Pancreas (tissue), 10 donors: ENCODE results near the gene DCDC1. TPM values are rescaled to one million over a fixed set of nuclear protein-coding genes. Genes with fewer than 3 reads are reported as not detected.
A peak's percentile ranks its signal among the peaks of the same experiment; 100 is the strongest.

Experiments
- ATAC-seq, 4 donors: fragments of 200-7000 bp; cut with Tn5 transposase; one replicate each; pipeline versions ENCODE4 v1.8.0 to v1.9.1; 2020; ENCODE audit warnings: mild to moderate bottlenecking in 4 of 4, moderate library complexity in 4 of 4
- DNase-seq, 6 donors: peaks; one replicate each; pipeline ENCODE4 v3.0.0-alpha.2; 2020
- FAIRE-seq: peaks from 2 replicates; lab custom pipeline; 2012; peaks lifted over from hg19 to GRCh38; lab: Jason Lieb, UNC
- H3K27ac ChIP-seq, 4 donors: fragments of 200-600 bp; sonication (generic); 1 replicate in 3 of 4; 2 replicates in 1 of 4; pipeline versions ENCODE4 v1.5.0 to v1.8.0; 2020
- H3K27me3 ChIP-seq, 4 donors: fragments of 200-600 bp; one replicate each; pipeline ENCODE4 v1.8.0; 2021
- H3K36me3 ChIP-seq, 3 donors: fragments of 200-600 bp; sonication (generic) in 1 of 3; one replicate each; pipeline versions ENCODE4 v1.5.0 to v1.8.0; 2020 to 2021
- H3K4me1 ChIP-seq, 3 donors: fragments of 200-600 bp; one replicate each; pipeline ENCODE4 v1.8.0; 2021
- H3K4me3 ChIP-seq, 4 donors: fragments of 200-600 bp; sonication (generic) in 2 of 4; one replicate each; pipeline versions ENCODE4 v1.5.0 to v1.8.0; 2020 to 2021
- H3K9me3 ChIP-seq, 4 donors: fragments of 200-600 bp; one replicate each; pipeline ENCODE4 v1.8.0; 2021
- WGBS, 2 donors: extraction: QIAGEN DNeasy Blood & Tissue Kit; methylation state at CpG; one replicate each; pipeline ENCODE4 v1.1.7; 2013; 5-methylcytosine and 5-hydroxymethylcytosine counted together
- intact Hi-C, 3 donors: fragments of 100-400 bp; cut with DNase I; formaldehyde crosslinking; loops; one replicate each; pipeline versions ENCODE4 v1.11.1 to v1.14.2; 2022
- polyA plus RNA-seq, 2 donors: library from polyadenylated mRNA; stranded (reverse); fragments of 200-250 nt; gene quantifications; one replicate each; pipeline ENCODE4 v1.2.3, GENCODE V29; 2013
- total RNA-seq, 6 donors: library from RNA; stranded (reverse); fragmentation: NEBNext Ultra II Directional in 4 of 6; extraction: Animal tissue kit (Norgen Biotek cat#: 25700) in 4 of 6; gene quantifications; one replicate each; pipeline versions ENCODE4 v1.2.1 to v1.2.4, GENCODE V29; 2021 to 2023
- TF ChIP-seq, protein P1 (sequence below), 4 donors: fragments of 200-600 bp; sonication (generic) in 3 of 4; IDR thresholded peaks; one replicate each; pipeline versions ENCODE4 v1.5.0 to v1.8.0; 2021; ENCODE audit warnings: antibody characterized with exemption in 4 of 4
- donor health status: healthy with polysubstance abuse.
- donor health status: DM: no; HTN: no; CAD: no; lungs with moderate emphysema.
- donor health status: DM: no; HTN: no; CAD: no.
- donor health status: control.
- donor health status: control.
- donor health status: Bipolar disorder and iron deficiency.
- donor health status: DM: yes; HTN: yes; CAD: no.
- donor health status: DM: no; HTN: no; CAD: no.
- donor health status: DM: no; HTN: no; CAD: no.
- donor health status: DM: yes; HTN: yes; CAD: no.

The DCDC1 gene
- total and polyA plus RNA-seq, 8 donors, result 0.40 to 1.2 (median 0.68) TPM

DNA sequence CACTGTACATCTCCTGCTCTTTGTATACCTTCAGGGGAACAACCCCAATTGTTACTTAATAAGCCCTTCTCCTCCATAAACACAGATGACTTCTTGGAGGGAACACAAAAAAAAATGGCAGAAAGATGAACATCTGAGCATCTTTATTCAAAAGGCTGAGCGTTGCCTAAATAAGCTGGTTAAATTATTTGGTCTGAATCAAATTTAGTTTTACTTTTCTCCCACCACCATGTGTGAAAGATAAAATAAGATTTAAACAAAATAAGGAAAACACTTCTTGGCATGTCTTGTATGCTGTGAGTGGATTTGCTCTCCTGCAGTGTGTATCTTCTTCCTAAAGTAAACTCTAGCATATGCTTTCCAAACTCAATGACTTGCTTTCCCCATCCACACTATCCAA is 137.9 kb downstream of the DCDC1 start:
- TF ChIP-seq, protein P1, sequence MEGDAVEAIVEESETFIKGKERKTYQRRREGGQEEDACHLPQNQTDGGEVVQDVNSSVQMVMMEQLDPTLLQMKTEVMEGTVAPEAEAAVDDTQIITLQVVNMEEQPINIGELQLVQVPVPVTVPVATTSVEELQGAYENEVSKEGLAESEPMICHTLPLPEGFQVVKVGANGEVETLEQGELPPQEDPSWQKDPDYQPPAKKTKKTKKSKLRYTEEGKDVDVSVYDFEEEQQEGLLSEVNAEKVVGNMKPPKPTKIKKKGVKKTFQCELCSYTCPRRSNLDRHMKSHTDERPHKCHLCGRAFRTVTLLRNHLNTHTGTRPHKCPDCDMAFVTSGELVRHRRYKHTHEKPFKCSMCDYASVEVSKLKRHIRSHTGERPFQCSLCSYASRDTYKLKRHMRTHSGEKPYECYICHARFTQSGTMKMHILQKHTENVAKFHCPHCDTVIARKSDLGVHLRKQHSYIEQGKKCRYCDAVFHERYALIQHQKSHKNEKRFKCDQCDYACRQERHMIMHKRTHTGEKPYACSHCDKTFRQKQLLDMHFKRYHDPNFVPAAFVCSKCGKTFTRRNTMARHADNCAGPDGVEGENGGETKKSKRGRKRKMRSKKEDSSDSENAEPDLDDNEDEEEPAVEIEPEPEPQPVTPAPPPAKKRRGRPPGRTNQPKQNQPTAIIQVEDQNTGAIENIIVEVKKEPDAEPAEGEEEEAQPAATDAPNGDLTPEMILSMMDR (IDR thresholded peaks at IDR 0.05), result no peak
- WGBS, 2 donors, result 63 to 87% methylated on average over 1 of the region's 1 CpG
- no peaks in the 10 kb centered on the region for H3K9me3 ChIP-seq
- FAIRE-seq, result no peak
- no peaks in the 10 kb centered on the region for H3K4me1 ChIP-seq
- intact Hi-C loops, result no loop called here
- no peak overlapping the region for H3K4me3 ChIP-seq
- DNase-seq, result no peak
- no peaks in the 10 kb centered on the region for H3K27me3 ChIP-seq
- no peak for ATAC-seq
- H3K36me3 ChIP-seq, result no peaks in the 10 kb centered on the region
- no peak overlapping the region for H3K27ac ChIP-seq

DNA sequence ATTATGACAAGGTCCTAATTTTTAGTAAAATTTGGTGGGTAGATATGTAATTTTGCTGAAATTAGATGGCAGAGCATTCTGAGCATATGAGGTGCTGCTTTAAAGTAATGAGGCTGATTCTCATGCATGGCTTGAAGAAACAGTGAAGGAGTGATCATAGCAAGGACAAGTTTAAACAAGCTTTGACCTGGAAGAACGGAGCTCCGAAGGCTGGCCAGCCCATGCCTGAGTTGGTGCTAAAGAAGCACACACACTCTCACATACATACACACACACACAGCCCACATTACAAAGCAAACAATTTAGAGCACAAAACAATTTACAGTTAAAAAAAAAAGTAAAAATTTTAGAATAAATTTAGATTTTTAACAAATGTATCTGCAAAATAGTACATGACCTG is 150.7 kb downstream of the DCDC1 start:
- no peak overlapping the region for H3K27ac ChIP-seq
- FAIRE-seq, result no peak

DNA sequence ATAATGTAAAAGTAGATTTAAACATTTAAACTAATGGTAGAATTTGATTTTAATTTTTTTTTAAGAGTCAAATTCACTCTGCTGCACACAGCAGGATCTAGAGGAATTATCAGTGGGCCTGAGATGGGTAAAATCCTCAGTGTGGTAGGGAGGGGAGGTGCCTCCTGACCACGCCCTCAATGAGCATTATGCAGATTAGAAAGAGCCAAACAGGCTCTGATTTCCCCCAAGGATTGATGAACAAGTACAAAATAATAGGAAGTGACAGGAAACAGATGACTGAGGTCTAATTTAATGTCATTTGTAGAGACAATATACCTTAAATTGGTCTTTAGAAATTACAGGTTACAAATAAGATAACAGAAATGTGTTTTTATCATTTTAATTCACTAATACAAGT is 155.2 kb downstream of the DCDC1 start:
- TF ChIP-seq, protein P1 (IDR thresholded peaks at IDR 0.05), result no peak
- intact Hi-C loops, result no loop called here
- FAIRE-seq (no peak), DNase-seq (no peak), ATAC-seq (no peak)
- Histone ChIP-seq H3K36me3 (no peaks in the 10 kb centered on the region), H3K4me1 (no peaks in the 10 kb centered on the region), H3K27me3 (no peaks in the 10 kb centered on the region), H3K4me3 (no peak overlapping the region), H3K27ac (no peak overlapping the region), H3K9me3 (no peaks in the 10 kb centered on the region)
- 47 to 48% methylated on average over 1 of the region's 1 CpG for WGBS, 2 donors

More for the DNA sequence above, 150.7 kb downstream of the DCDC1 start:
- no peaks in the 10 kb centered on the region for H3K36me3 ChIP-seq
- 62 to 79% methylated on average over 2 of the region's 2 CpGs for WGBS, 2 donors
- H3K9me3 ChIP-seq, result no peaks in the 10 kb centered on the region
- ATAC-seq (no peak), DNase-seq (no peak)
- H3K27me3 ChIP-seq, result no peaks in the 10 kb centered on the region
- no peak overlapping the region for H3K4me3 ChIP-seq
- TF ChIP-seq, protein P1 (IDR thresholded peaks at IDR 0.05), result no peak
- intact Hi-C loops, result no loop called here
- no peaks in the 10 kb centered on the region for H3K4me1 ChIP-seq

DNA sequence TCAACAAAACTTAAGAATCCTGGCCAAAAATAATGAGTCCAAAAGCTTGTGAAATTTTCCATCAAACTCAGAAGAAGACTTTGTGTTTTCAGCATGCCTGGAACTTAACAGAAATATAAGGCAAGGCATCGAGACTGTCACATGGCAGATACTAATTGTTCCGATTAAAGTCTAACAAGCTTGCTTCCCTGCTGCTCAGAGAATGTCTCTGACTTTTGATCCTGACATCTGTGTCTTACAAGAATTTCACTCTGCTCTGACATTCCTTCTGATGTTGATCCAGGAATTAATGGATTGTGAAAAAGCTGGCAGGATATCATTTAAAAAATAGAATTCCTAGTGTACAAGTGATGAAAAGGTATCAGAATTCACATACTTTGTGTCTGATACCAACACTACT is 170.2 kb downstream of the DCDC1 start:
- WGBS, 2 donors, result 63 to 68% methylated on average over 2 of the region's 2 CpGs
- intact Hi-C loops, result no loop called here
- DNase-seq (no peak), ATAC-seq (no peak), FAIRE-seq (no peak)
- Histone ChIP-seq H3K27me3 (no peaks in the 10 kb centered on the region), H3K27ac (no peak overlapping the region), H3K4me3 (no peak overlapping the region), H3K9me3 (no peaks in the 10 kb centered on the region), H3K36me3 (no peaks in the 10 kb centered on the region), H3K4me1 (no peaks in the 10 kb centered on the region)
- TF ChIP-seq, protein P1 (IDR thresholded peaks at IDR 0.05), result no peak

DNA sequence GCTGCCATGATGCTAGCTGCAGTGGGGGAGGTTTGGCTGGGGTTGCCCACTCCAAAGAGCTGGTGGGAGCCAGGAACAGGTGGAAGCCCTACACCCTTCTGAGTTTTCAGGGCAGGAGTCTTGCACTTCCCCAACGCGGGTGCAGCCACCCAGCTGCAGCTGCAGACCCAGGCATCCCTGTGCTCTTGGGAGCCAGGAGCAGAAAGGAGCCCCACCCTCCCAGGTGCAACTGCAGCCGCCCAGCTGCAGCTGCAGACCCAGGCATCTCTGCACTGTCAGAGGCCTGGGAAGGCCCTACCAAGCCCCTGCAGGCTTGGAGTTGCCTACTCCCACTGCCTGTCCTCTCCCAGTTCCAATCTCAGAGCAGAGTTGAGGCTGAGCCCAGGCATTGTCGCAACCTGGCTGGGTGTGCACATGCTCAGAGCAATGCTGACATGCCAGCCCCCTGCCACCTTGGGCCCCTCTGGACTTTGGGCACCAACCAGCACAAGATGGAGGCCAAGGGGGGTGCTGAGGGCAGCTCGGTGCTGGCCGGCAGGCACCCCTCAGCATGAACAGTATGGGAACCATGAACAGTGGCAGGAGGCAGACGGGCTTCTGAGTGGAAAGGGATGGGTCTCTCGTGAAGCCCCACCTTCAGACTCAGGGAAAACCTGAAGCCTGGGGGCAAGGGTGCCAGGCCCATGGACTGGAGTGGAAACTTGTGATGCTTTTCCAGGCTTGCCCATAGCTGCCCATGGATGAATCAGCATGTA is 195.4 kb downstream of the DCDC1 start:
- no peak for FAIRE-seq
- peak in 1 of 6 donors; percentile 47 for DNase-seq
- WGBS, 2 donors, result 75 to 87% methylated on average over 8 of the region's 8 CpGs
- Histone ChIP-seq H3K27ac (no peak overlapping the region), H3K4me1 (no peaks in the 10 kb centered on the region), H3K9me3 (no peaks in the 10 kb centered on the region), H3K4me3 (no peak overlapping the region), H3K27me3 (no peaks in the 10 kb centered on the region), H3K36me3 (no peaks in the 10 kb centered on the region)
- TF ChIP-seq, protein P1 (IDR thresholded peaks at IDR 0.05), result no peak
- no peak for ATAC-seq
- intact Hi-C loops, result no loop called here
